Measurements from ENCODE around the gene KBTBD12.

DNA sequence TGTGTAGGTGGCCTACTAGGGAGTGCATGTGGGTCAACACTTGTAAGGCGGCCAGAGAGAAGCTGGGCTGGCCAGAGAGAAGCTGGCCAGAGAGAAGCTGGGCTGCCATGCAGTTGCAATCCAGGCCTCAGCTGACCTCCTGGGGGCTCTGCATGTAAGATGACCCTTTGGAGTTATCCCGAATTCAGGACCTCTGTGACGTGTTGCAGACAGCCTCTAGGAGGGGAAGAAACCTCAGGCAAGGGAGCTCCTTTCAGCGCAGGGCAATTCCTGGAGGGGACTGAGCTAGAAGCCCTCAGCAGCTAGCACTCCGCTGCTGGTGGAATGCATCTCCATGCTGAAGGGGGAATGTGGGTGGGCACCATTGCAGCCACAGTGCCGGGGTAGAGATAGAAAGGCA, 15.8 kb upstream of the KBTBD12 start:
- no peak for TF ChIP-seq YY1 (IDR thresholded peaks at IDR 0.05; ENCODE audit: insufficient read depth, insufficient read length)
- no peak for TF ChIP-seq ZNF274 (IDR thresholded peaks at IDR 0.05; ENCODE audit: low read depth, low read length)
- TF ChIP-seq SUZ12 (IDR thresholded peaks at IDR 0.05; ENCODE audit: extremely low read depth, insufficient read depth, insufficient read length), result no peak

Data from NT2/D1 (cell line).